Epithelial cell of proximal tubule (primary cell): Measurements from ENCODE around the gene DUSP1. TPM values are rescaled to one million over a fixed set of nuclear protein-coding genes. Genes with fewer than 3 reads are reported as not detected.

Experiments used
- DNase-seq: peaks from one replicate; pipeline ENCODE4 v3.0.0-alpha.2; 2011; ENCODE audit warnings: low read depth
- H3K4me3 ChIP-seq: 2 replicates; pipeline ENCODE4 v1.5.1; 2011; ENCODE audit warnings: low read depth, mild to moderate bottlenecking, low read length
- CTCF ChIP-seq: conservative IDR thresholded peaks from 2 replicates; pipeline ENCODE4 v1.5.1; 2012; ENCODE audit warnings: low read depth, mild to moderate bottlenecking, low read length
- total RNA-seq: library from RNA; depleted of rRNA; stranded (reverse); fragments of >200 nt; gene quantifications from 2 replicates; pipeline ENCODE4 v1.2.3, GENCODE V29; 2015

DUSP1 gene
- total RNA-seq, 1 donor from 2014 or later: 215 TPM

GRCh38 chr5:172718527-172719114, 52.4 kb downstream of the DUSP1 start:
- no peak for DNase-seq
- no peak for TF ChIP-seq CTCF
- H3K4me3 ChIP-seq: no peak overlapping the region

Other genes with a start within 250 kb of the DUSP1 start
- 1.0 and 4.4 TPM in 2 replicates for gene NEURL1B, start 129.9 kb downstream of the DUSP1 start, total RNA-seq
- 99.1 and 155 TPM in 2 replicates for gene ERGIC1, start 63.1 kb upstream of the DUSP1 start, total RNA-seq
- gene RPL26L1, start 188.2 kb upstream of the DUSP1 start, total RNA-seq: 73.1 and 86.5 TPM in 2 replicates
- gene ATP6V0E1, start 212.6 kb upstream of the DUSP1 start, total RNA-seq: 96.1 and 100 TPM in 2 replicates